NCI-H748 treated with DMSO at 0.1 percent for 48 hours (cell line): ENCODE results near the gene DEFB132.

Source experiments
- DNase-seq: peaks from one replicate; lab custom pipeline; 2025; lab: John Stamatoyannopoulos, UW

DEFB132 gene

GRCh38 chr20:263701-264100, 6.2 kb downstream of the DEFB132 start:
- no peak for DNase-seq

- peak; percentile 79 for DNase-seq
These were observed 9.4 kb downstream of the DEFB132 start for GRCh38 chr20:266596-267562.

- no peak for DNase-seq
These were observed 13.0 kb downstream of the DEFB132 start for GRCh38 chr20:270517-270916.

GRCh38 chr20:271069-271468, 13.5 kb downstream of the DEFB132 start:
- DNase-seq = no peak

- no peak for DNase-seq
These were observed 14.0 kb downstream of the DEFB132 start for GRCh38 chr20:271528-271927.

- no peak for DNase-seq
These were observed 15.2 kb downstream of the DEFB132 start for GRCh38 chr20:272718-273117.

- no peak for DNase-seq
These were observed 16.4 kb downstream of the DEFB132 start for GRCh38 chr20:273884-274283.

- no peak for DNase-seq
These were observed 18.3 kb downstream of the DEFB132 start for GRCh38 chr20:275791-276190.

- no peak for DNase-seq
These were observed 19.3 kb downstream of the DEFB132 start for GRCh38 chr20:276620-277495.

GRCh38 chr20:277496-277781, 19.9 kb downstream of the DEFB132 start:
- no peak for DNase-seq

GRCh38 chr20:278181-278580, 20.7 kb downstream of the DEFB132 start:
- DNase-seq = no peak

GRCh38 chr20:278607-279571, 21.4 kb downstream of the DEFB132 start:
- no peak for DNase-seq

- DNase-seq = no peak
These were observed 26.6 kb downstream of the DEFB132 start for GRCh38 chr20:284172-284571.

- no peak for DNase-seq
These were observed 29.0 kb downstream of the DEFB132 start for GRCh38 chr20:286508-286907.

GRCh38 chr20:288956-289692, 31.6 kb downstream of the DEFB132 start:
- no peak for DNase-seq

GRCh38 chr20:289693-290083, 32.2 kb downstream of the DEFB132 start:
- DNase-seq = no peak

GRCh38 chr20:290084-290831, 32.7 kb downstream of the DEFB132 start, which contains the start of gene C20orf96:
TSS of gene C20orf96 (minus strand) at chr20:290750. CDS start at chr20:290610, 140 bp downstream.
- DNase-seq = peak; percentile 94

- no peak for DNase-seq
These were observed 37.1 kb downstream of the DEFB132 start for GRCh38 chr20:294602-295001.

- DNase-seq = no peak
These were observed 38.3 kb downstream of the DEFB132 start for GRCh38 chr20:295804-296203.
